MM.1S (cell line): ENCODE results near the gene PISD.

Experiments used
- CTCF ChIP-seq: fragments of 300-600 bp; sonication (generic); IDR thresholded peaks from 2 replicates; pipeline ENCODE4 v1.5.1; 2016; ENCODE audit warnings: antibody characterized with exemption, low read length, mixed read lengths
- EZH2 ChIP-seq: fragments of 300-600 bp; sonication (generic); optimal IDR thresholded peaks from 2 replicates; pipeline ENCODE3; 2017; ENCODE audit warnings: low read depth, mild to moderate bottlenecking, antibody characterized with exemption, low read length, mixed read lengths
- EZH2phosphoT487 ChIP-seq: fragments of 300-600 bp; sonication (generic); IDR thresholded peaks from 2 replicates; pipeline ENCODE4 v1.6.1; 2018; ENCODE audit warnings: antibody characterized with exemption, low read length

GRCh38 chr22:31620756-31621480, 41.1 kb downstream of the PISD start:
- TF ChIP-seq CTCF, result no peak
- TF ChIP-seq EZH2phosphoT487, result no peak
- no peak for TF ChIP-seq EZH2
